Measurements from ENCODE around the gene FOXO1.
A peak's percentile ranks its signal among the peaks of the same experiment; 100 is the strongest.

The FOXO1 gene

GRCh38 chr13:40635315-40635995 lies 31.0 kb downstream of the FOXO1 start:
- no peak for DNase-seq (ENCODE audit: low read depth)

GRCh38 chr13:40632915-40633314 lies 33.5 kb downstream of the FOXO1 start:
- no peak for DNase-seq (ENCODE audit: low read depth)

GRCh38 chr13:40631605-40632004 lies 34.8 kb downstream of the FOXO1 start:
- DNase-seq (ENCODE audit: low read depth): no peak

GRCh38 chr13:40629678-40630384 lies 36.6 kb downstream of the FOXO1 start:
- no peak for DNase-seq (ENCODE audit: low read depth)

- DNase-seq (ENCODE audit: low read depth): no peak
Measured at GRCh38 chr13:40626977-40627376, 39.5 kb downstream of the FOXO1 start.

- DNase-seq (ENCODE audit: low read depth): no peak
Measured at GRCh38 chr13:40626561-40626960, 39.9 kb downstream of the FOXO1 start.

- no peak for DNase-seq (ENCODE audit: low read depth)
Measured at GRCh38 chr13:40624986-40625385, 41.5 kb downstream of the FOXO1 start.

GRCh38 chr13:40624383-40624782 lies 42.1 kb downstream of the FOXO1 start:
- DNase-seq (ENCODE audit: low read depth): no peak

GRCh38 chr13:40622761-40623160 lies 43.7 kb downstream of the FOXO1 start:
- DNase-seq (ENCODE audit: low read depth): no peak

- DNase-seq (ENCODE audit: low read depth): no peak
Measured at GRCh38 chr13:40622246-40622645, 44.2 kb downstream of the FOXO1 start.

- no peak for DNase-seq (ENCODE audit: low read depth)
Measured at GRCh38 chr13:40619479-40619814, 47.0 kb downstream of the FOXO1 start.

GRCh38 chr13:40618581-40619478 lies 47.6 kb downstream of the FOXO1 start:
- DNase-seq (ENCODE audit: low read depth): no peak

GRCh38 chr13:40617801-40618356 lies 48.6 kb downstream of the FOXO1 start:
- no peak for DNase-seq (ENCODE audit: low read depth)

- DNase-seq (ENCODE audit: low read depth): no peak
Measured at GRCh38 chr13:40615619-40616018, 50.8 kb downstream of the FOXO1 start.

- DNase-seq (ENCODE audit: low read depth): no peak
Measured at GRCh38 chr13:40613914-40614313, 52.5 kb downstream of the FOXO1 start.

- peak; percentile 12 for DNase-seq (ENCODE audit: low read depth)
Measured at GRCh38 chr13:40613192-40613818, 53.1 kb downstream of the FOXO1 start.

- DNase-seq (ENCODE audit: low read depth): no peak
Measured at GRCh38 chr13:40612041-40612440, 54.4 kb downstream of the FOXO1 start.

- DNase-seq (ENCODE audit: low read depth): no peak
Measured at GRCh38 chr13:40611635-40612034, 54.8 kb downstream of the FOXO1 start.

GRCh38 chr13:40611004-40611403 lies 55.4 kb downstream of the FOXO1 start:
- no peak for DNase-seq (ENCODE audit: low read depth)

- DNase-seq (ENCODE audit: low read depth): no peak
Measured at GRCh38 chr13:40609972-40610726, 56.3 kb downstream of the FOXO1 start.

- no peak for DNase-seq (ENCODE audit: low read depth)
Measured at GRCh38 chr13:40608308-40608707, 58.1 kb downstream of the FOXO1 start.

All from activated T-cell treated with anti-CD3 and anti-CD28 coated beads for 1 hour (primary cell).